Measurements from ENCODE around the gene AKR1C2. TPM values are rescaled to one million over a fixed set of nuclear protein-coding genes. Genes with fewer than 3 reads are reported as not detected.

Gene AKR1C2
- total RNA-seq, 4 donors from 2014 or later, result 51.7 to 269 (median 192) TPM

GRCh38 chr10:4939224-4940072, 64.2 kb downstream of the AKR1C2 start:
- TF ChIP-seq, protein P1, sequence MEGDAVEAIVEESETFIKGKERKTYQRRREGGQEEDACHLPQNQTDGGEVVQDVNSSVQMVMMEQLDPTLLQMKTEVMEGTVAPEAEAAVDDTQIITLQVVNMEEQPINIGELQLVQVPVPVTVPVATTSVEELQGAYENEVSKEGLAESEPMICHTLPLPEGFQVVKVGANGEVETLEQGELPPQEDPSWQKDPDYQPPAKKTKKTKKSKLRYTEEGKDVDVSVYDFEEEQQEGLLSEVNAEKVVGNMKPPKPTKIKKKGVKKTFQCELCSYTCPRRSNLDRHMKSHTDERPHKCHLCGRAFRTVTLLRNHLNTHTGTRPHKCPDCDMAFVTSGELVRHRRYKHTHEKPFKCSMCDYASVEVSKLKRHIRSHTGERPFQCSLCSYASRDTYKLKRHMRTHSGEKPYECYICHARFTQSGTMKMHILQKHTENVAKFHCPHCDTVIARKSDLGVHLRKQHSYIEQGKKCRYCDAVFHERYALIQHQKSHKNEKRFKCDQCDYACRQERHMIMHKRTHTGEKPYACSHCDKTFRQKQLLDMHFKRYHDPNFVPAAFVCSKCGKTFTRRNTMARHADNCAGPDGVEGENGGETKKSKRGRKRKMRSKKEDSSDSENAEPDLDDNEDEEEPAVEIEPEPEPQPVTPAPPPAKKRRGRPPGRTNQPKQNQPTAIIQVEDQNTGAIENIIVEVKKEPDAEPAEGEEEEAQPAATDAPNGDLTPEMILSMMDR (IDR thresholded peaks at IDR 0.05), result no peak
- DNase-seq (ENCODE audit: low spot score) (no peak), ATAC-seq (ENCODE audit: low FRiP score) (no peak)

Small RNA genes lying within 50 kb of the gene (small RNA-seq; reads per million reads assigned to genes)
- not detected for gene RF00096

Other genes starting within 250 kb of the AKR1C2 start
- gene AKR1E2, start 177.7 kb downstream of the AKR1C2 start, total RNA-seq, result 10 to 100 TPM in 1 of 4 donors, 1 to 10 TPM in 3; 7.2 to 26.8 (median 8.9) TPM
- gene AKR1C1, start 40.4 kb downstream of the AKR1C2 start, total RNA-seq, result 100 to 1,000 TPM; 107 to 237 (median 129) TPM
- 100 to 1,000 TPM in 3 of 4 donors, 10 to 100 TPM in 1; 71.0 to 147 (median 116) TPM for gene AKR1C3, start 90.6 kb upstream of the AKR1C2 start, total RNA-seq
- 1 to 10 TPM in 1 of 4 donors, not detected in 3; 1.5 TPM for gene AKR1C8, start 181.3 kb upstream of the AKR1C2 start, total RNA-seq
- gene AKR1C4, start 193.0 kb upstream of the AKR1C2 start, total RNA-seq, result not detected

Measured in omental fat pad (tissue), 4 donors.